HepG2 (cell line): Measurements from ENCODE around the gene CFD. TPM values are rescaled to one million over a fixed set of nuclear protein-coding genes. Genes with fewer than 3 reads are reported as not detected.

Experiments used
- CREM ChIP-seq, 2 experiments: sonication (generic) in 1 of 2; formaldehyde crosslinking in 1 of 2; IDR thresholded peaks; 2 replicates each; pipeline versions ENCODE4 v1.4.0 to v1.6.1; 2016 to 2020; ENCODE audit warnings: antibody characterized with exemption in 1 of 2, mild to moderate bottlenecking in 1 of 2, missing genetic modification reagents in 1 of 2
- ELF1 ChIP-seq: sonication (generic); formaldehyde crosslinking; IDR thresholded peaks from 2 replicates; pipeline ENCODE4 v1.4.0; 2020; ENCODE audit warnings: missing genetic modification reagents
- EZH2 ChIP-seq: conservative IDR thresholded peaks from 2 replicates; pipeline ENCODE4 v1.6.1; 2012; ENCODE audit warnings: mild to moderate bottlenecking, low read depth, low read length, moderate library complexity
- FOSL2 ChIP-seq: sonication (generic); formaldehyde crosslinking; IDR thresholded peaks from 2 replicates; pipeline ENCODE4 v1.4.0; 2020; ENCODE audit warnings: missing genetic modification reagents
- HDAC2 ChIP-seq: sonication (generic); formaldehyde crosslinking; IDR thresholded peaks from 2 replicates; pipeline ENCODE4 v1.4.0; 2020; ENCODE audit warnings: missing genetic modification reagents
- JUN ChIP-seq: sonication (generic); formaldehyde crosslinking; IDR thresholded peaks from 2 replicates; pipeline ENCODE4 v1.4.0; 2020; ENCODE audit warnings: mild to moderate bottlenecking, missing genetic modification reagents
- LCORL ChIP-seq, 2 experiments: fragments of 450-650 bp in 1 of 2; sonication (generic) in 1 of 2; formaldehyde crosslinking in 1 of 2; IDR thresholded peaks; 2 replicates each; pipeline versions ENCODE4 v1.5.0 to v1.6.1; 2017 to 2020; ENCODE audit warnings: antibody characterized with exemption in 1 of 2, missing genetic modification reagents in 1 of 2
- MIER3 ChIP-seq: IDR thresholded peaks from 2 replicates; pipeline ENCODE4 v1.6.1; 2016; ENCODE audit warnings: missing compliant biosample characterization, borderline replicate concordance
- MTF2 ChIP-seq: sonication (generic); formaldehyde crosslinking; IDR thresholded peaks from 2 replicates; pipeline ENCODE4 v1.5.0; 2020; ENCODE audit warnings: missing genetic modification reagents, borderline replicate concordance
- PHF8 ChIP-seq: sonication (generic); formaldehyde crosslinking; IDR thresholded peaks from 2 replicates; pipeline ENCODE4 v1.5.0; 2020; ENCODE audit warnings: missing genetic modification reagents
- SMC3 ChIP-seq: IDR thresholded peaks from 2 replicates; pipeline ENCODE4 v1.6.1; 2011; ENCODE audit warnings: low read length, improper control_type of control experiment
- ZBTB7B ChIP-seq: sonication (generic); formaldehyde crosslinking; IDR thresholded peaks from 2 replicates; pipeline ENCODE4 v1.4.0; 2020; ENCODE audit warnings: missing genetic modification reagents
- ZFAT ChIP-seq: sonication (generic); formaldehyde crosslinking; conservative IDR thresholded peaks from 2 replicates; pipeline ENCODE4 v1.8.1; 2023; ENCODE audit warnings: missing genetic modification reagents, inconsistent platforms
- ZNF17 ChIP-seq: sonication (generic); formaldehyde crosslinking; IDR thresholded peaks from 2 replicates; pipeline ENCODE4 v1.5.0; 2020; ENCODE audit warnings: mild to moderate bottlenecking, missing genetic modification reagents
- ZNF234 ChIP-seq: sonication (generic); formaldehyde crosslinking; conservative IDR thresholded peaks from 2 replicates; pipeline ENCODE4 v1.5.1; 2020; ENCODE audit warnings: mild to moderate bottlenecking, missing genetic modification reagents
- ZNF260 ChIP-seq: sonication (generic); formaldehyde crosslinking; IDR thresholded peaks from 2 replicates; pipeline ENCODE4 v1.4.0; 2020; ENCODE audit warnings: missing genetic modification reagents, low read depth, mild to moderate bottlenecking, borderline replicate concordance
- ZNF496 ChIP-seq: sonication (generic); formaldehyde crosslinking; IDR thresholded peaks from 2 replicates; pipeline ENCODE4 v1.8.1; 2023; ENCODE audit warnings: mild to moderate bottlenecking, moderate library complexity, missing genetic modification reagents; ENCODE audit not compliant: insufficient replicate concordance
- ZNF792 ChIP-seq: IDR thresholded peaks from 2 replicates; pipeline ENCODE4 v1.6.1; 2016
- ZNF883 ChIP-seq: sonication (generic); formaldehyde crosslinking; IDR thresholded peaks from 2 replicates; pipeline ENCODE4 v1.5.1; 2020; ENCODE audit warnings: mild to moderate bottlenecking, missing genetic modification reagents; ENCODE audit errors: not compliant biosample characterization
- ZSCAN29 ChIP-seq: sonication (generic); formaldehyde crosslinking; conservative IDR thresholded peaks from 2 replicates; pipeline ENCODE4 v1.4.0; 2020; ENCODE audit warnings: mild to moderate bottlenecking, missing genetic modification reagents
- polyA plus RNA-seq, 8 experiments: library from polyadenylated mRNA; depleted of rRNA in 3 of 8; stranded (reverse) in 7 of 8; unstranded in 1 of 8; fragments of >200 nt; fragmentation: Illumina TruSeq in 4 of 8; extraction: Trizol in 4 of 8; gene quantifications; 2 replicates each; pipeline versions ENCODE4 v1.2.1 to v1.2.3, GENCODE V29; 2011 to 2016; ENCODE audit warnings: low read depth in 4 of 8, missing spikeins in 1 of 8, mixed read lengths in 1 of 8; ENCODE audit not compliant: insufficient read depth in 1 of 8
- total RNA-seq, 5 experiments: library from RNA; depleted of rRNA; stranded (reverse); fragments of >200 nt; fragmentation: Illumina TruSeq; extraction: Trizol; gene quantifications; 2 replicates each; pipeline ENCODE4 v1.2.3, GENCODE V29; 2016; ENCODE audit warnings: low read depth in 1 of 5
- TF ChIP-seq, protein P1 (sequence below): IDR thresholded peaks from 2 replicates; pipeline ENCODE4 v1.6.1; 2018; ENCODE audit warnings: missing genetic modification reagents, mild to moderate bottlenecking, missing compliant biosample characterization
- TF ChIP-seq, protein P2 (sequence below): sonication (generic); formaldehyde crosslinking; IDR thresholded peaks from 2 replicates; pipeline ENCODE4 v1.9.0; 2022; ENCODE audit warnings: missing genetic modification reagents, mild to moderate bottlenecking, borderline replicate concordance
- TF ChIP-seq, protein P3 (sequence below): sonication (generic); formaldehyde crosslinking; conservative IDR thresholded peaks from 2 replicates; pipeline ENCODE4 v1.8.1; 2023; ENCODE audit warnings: missing genetic modification reagents

CFD gene
- total and polyA plus RNA-seq, 2 of the 13 experiments (the other 11 are each of a cell fraction or from before 2014, with no cell fraction given), result 2.3 to 4.6 TPM

DNA sequence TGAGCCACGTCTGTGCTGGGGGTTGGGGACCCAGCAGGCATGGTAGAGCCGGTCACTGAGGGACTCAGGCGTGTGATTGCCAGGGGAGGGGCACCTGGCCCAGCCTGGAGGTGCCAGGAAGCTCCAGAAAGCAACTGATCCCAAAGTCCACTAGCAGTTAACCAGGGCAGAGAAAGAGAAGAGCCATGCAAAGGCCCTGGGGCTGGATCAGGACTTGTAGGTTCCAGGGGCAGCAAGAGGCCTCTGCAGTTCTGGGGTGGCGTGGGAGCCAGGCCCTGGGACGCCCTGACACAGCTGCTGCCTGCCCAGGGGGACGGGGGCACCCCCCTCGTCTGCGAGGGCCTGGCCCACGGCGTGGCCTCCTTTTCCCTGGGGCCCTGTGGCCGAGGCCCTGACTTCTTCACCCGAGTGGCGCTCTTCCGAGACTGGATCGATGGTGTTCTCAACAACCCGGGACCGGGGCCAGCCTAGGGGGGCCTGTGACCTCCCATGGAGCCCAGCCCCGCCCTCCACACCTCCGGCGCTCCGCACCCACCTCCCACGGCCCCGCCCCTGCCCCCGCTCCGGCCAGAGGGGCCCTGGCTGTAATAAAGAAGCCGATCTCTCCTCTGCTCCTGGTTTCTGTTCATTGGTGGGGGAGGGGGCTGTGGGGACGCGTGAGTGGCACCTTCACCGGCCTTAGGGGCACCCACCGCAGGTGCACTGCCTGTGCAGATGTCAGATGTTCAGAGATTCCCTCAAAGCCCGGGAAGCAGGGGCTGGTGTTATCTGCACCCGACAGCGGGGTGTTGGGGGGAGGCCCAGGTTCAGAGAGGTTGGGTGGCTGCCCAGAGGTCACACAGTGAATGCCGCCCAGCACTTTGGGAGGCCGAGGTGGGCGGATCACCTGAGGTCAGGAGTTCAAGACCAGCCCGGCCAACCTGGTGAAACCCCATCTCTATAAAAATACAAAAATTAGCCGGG, 27.8 kb upstream of the CFD start (continued):
- TF ChIP-seq, protein P1, sequence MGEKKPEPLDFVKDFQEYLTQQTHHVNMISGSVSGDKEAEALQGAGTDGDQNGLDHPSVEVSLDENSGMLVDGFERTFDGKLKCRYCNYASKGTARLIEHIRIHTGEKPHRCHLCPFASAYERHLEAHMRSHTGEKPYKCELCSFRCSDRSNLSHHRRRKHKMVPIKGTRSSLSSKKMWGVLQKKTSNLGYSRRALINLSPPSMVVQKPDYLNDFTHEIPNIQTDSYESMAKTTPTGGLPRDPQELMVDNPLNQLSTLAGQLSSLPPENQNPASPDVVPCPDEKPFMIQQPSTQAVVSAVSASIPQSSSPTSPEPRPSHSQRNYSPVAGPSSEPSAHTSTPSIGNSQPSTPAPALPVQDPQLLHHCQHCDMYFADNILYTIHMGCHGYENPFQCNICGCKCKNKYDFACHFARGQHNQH (CRISPR knock-in tag), result no peak
- TF ChIP-seq ZNF496 (no peak), EZH2 (peak; percentile 82), LCORL (IDR thresholded peaks at IDR 0.05) (no peak), LCORL (CRISPR knock-in tag; IDR thresholded peaks at IDR 0.05) (no peak), JUN (CRISPR knock-in tag) (no peak), MIER3 (CRISPR knock-in tag) (no peak), ZSCAN29 (CRISPR knock-in tag) (no peak), FOSL2 (CRISPR knock-in tag) (no peak), ZFAT (no peak), ZNF260 (CRISPR knock-in tag) (no peak), ZNF792 (CRISPR knock-in tag) (no peak), PHF8 (CRISPR knock-in tag) (no peak), ZNF17 (CRISPR knock-in tag) (no peak), CREM (IDR thresholded peaks at IDR 0.05) (no peak), CREM (CRISPR knock-in tag; IDR thresholded peaks at IDR 0.05) (no peak), ELF1 (CRISPR knock-in tag) (no peak), HDAC2 (no peak), SMC3 (no peak), ZNF234 (CRISPR knock-in tag) (no peak), MTF2 (CRISPR knock-in tag) (no peak), ZNF883 (no peak), ZBTB7B (CRISPR knock-in tag) (no peak)
- TF ChIP-seq, protein P2, sequence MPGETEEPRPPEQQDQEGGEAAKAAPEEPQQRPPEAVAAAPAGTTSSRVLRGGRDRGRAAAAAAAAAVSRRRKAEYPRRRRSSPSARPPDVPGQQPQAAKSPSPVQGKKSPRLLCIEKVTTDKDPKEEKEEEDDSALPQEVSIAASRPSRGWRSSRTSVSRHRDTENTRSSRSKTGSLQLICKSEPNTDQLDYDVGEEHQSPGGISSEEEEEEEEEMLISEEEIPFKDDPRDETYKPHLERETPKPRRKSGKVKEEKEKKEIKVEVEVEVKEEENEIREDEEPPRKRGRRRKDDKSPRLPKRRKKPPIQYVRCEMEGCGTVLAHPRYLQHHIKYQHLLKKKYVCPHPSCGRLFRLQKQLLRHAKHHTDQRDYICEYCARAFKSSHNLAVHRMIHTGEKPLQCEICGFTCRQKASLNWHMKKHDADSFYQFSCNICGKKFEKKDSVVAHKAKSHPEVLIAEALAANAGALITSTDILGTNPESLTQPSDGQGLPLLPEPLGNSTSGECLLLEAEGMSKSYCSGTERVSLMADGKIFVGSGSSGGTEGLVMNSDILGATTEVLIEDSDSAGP (CRISPR knock-in tag), result 0 out of 2 replicates have a peak, but pooled peaks have one; percentile 7
- TF ChIP-seq, protein P3, sequence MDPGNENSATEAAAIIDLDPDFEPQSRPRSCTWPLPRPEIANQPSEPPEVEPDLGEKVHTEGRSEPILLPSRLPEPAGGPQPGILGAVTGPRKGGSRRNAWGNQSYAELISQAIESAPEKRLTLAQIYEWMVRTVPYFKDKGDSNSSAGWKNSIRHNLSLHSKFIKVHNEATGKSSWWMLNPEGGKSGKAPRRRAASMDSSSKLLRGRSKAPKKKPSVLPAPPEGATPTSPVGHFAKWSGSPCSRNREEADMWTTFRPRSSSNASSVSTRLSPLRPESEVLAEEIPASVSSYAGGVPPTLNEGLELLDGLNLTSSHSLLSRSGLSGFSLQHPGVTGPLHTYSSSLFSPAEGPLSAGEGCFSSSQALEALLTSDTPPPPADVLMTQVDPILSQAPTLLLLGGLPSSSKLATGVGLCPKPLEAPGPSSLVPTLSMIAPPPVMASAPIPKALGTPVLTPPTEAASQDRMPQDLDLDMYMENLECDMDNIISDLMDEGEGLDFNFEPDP (CRISPR knock-in tag), result no peak
